ENCODE results near the gene DTX3.
A peak's percentile ranks its signal among the peaks of the same experiment; 100 is the strongest.

Gene DTX3

DNA sequence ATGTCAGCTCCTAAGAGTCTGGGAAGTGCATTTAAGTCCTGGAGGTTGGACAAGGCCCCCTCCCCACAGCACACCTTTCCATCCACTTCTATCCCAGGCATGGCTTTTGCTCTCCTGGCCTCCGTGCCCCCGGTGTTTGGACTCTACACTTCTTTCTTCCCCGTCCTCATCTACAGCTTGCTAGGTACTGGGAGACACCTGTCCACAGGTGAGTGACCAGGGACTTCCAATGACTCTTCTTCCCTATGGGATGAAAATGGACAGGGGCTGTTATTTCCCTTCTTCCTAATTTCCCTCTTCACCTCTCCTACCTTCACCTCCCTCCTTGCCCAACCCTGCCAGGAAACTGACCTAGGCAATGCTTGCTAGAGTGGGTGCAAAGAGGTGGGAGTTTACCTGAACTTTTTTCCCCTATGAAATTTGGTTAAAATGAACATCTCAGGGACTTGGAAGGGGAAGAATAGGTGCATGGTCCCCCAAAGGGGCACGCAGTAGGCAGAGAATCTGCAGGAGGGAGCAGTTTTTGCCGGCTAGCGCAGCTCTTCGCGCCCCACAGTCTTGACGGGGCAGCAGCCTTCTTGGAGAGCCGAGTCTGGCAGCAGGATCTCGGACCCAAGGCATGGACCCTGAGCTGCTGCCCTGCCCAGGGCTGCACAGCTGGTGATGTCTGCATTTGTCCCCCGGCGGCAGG is 15.8 kb downstream of the DTX3 start:
- no peak for DNase-seq (ENCODE audit: low spot score)

DNA sequence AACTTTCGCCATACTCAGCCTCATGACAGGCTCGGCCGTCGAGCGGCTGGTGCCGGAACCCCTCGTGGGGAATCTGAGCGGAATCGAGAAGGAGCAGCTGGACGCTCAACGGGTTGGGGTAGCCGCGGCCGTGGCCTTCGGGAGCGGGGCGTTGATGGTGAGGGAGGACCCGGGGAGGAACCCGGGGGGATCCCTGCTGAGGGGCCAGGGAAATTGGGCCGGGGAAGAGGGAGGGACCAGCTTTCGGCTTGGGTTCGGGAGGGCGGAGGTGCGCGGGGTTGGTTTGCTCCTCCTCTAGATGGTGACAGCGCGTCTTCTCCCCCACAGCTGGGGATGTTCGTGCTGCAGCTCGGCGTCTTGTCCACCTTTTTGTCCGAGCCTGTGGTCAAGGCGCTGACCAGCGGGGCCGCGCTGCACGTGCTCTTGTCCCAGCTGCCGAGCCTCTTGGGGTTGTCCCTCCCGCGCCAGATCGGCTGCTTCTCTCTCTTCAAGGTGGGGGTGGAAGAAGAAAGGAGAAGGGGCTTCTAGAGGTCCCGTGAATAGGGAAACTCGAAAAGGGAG is 16.4 kb downstream of the DTX3 start:
- DNase-seq (ENCODE audit: low spot score): no peak

DNA sequence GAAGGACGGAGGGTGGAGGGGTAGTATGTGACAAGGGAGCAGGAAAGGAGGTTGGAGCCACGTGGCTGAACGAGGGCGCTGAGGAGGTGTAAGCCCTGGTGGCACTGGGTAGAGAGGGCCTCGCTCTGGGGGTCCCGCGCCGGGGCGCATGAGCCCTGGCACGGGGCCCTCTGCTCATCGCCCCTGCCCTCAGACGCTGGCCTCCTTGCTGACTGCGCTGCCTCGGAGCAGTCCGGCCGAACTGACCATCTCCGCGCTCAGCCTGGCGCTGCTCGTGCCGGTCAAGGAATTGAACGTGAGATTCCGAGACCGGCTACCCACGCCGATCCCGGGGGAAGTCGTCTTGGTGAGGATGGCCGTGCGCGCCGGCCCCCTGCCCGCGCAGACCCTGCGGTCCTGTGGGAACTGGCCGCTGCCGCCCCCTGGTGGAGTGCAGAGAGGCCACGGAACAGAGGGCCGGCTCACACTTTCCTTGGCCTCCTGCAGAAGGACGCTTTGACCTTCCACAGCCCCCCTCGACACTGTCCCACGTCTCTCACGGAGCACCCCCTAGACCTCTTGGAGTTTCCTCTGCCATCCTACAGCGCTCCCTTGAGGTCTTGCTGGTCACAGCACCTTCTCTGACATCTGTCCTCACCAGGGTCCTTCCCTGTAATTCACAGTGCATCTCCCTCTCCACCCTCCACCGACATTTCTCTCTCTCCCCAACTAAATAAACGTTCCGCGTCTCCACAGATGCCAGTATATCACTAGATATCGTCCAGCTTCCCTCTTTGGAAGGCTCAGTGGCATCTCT is 17.1 kb downstream of the DTX3 start:
- DNase-seq (ENCODE audit: low spot score): no peak

DNA sequence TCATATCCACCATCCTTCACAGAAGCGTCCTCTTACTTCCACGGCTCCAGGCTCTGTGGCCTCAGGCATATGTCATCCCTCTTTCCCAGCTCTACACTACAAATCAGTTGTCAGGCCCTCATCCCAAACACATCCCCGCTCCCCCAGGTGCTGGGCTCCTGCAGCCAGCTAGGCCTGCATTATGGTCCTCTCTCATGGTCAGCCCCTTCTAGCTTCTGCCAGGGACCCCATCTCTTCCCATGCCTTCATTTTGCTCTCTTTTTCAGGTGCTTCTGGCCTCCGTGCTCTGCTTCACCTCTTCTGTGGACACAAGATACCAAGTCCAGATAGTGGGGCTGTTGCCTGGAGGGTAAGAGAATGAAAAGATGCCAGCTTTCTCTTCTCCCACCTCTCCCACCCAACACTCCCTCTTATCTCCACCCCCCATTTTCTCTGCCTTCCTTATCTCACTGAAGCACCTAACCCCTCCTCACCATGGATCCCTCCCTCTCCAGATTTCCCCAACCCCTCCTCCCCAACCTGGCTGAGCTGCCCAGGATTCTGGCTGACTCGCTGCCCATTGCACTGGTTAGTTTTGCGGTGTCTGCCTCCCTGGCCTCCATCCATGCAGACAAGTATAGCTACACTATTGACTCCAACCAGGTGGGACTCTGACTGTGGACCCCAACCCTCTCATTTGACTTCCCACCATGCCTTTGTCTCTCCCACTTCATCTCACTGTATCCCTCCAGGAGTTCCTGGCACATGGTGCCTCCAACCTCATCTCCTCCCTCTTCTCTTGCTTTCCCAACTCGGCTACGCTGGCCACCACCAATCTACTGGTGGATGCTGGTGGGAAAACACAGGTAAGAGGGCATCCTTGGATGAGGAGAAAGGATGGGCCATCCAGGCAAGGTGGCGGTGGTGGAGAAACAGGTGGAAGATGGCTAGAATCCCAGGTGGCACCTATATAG is 17.9 kb downstream of the DTX3 start:
- no peak for DNase-seq (ENCODE audit: low spot score)

DNA sequence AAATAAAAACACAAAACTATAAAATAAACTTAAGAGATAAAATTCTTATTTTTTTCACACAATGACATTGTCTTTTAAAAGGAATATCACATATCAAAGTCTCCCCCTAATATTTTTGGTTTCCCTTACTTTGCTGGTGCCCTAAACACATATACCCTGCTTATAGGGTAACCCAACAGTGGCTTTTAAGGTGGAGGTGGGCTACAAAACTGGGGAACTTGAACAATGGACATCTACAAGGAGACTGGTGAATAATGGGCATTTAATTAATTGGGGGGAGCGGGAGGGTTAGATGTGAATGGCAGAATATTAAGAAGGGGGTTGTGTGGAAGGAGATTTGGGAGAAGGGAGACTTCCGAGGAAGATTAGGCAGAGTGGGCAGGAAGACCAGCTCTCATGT is 18.8 kb downstream of the DTX3 start:
- no peak for DNase-seq (ENCODE audit: low spot score)

DNA sequence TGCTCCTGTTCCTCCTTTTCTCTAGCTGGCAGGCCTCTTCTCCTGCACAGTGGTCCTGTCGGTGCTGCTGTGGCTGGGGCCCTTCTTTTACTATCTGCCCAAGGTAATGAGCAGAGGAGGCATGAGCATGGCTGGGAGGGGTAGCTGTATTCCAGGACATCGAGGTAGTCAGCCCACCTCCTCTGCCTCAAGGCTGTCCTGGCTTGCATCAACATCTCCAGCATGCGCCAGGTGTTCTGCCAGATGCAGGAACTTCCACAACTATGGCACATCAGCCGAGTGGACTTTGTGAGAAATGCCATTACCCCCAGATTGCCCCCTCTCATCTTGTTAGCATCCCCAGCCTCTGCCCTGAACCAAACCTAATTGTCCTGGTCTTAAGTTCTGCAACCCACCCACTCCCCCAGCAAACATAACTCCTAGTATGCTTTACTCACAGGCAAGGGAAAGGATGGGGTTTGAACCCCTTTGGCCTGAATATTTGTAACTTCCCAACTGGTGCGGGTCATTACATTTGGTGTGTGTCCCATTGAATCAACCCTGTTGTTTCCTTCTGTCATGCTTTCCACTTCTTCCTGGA is 19.3 kb downstream of the DTX3 start:
- no peak for DNase-seq (ENCODE audit: low spot score)

DNA sequence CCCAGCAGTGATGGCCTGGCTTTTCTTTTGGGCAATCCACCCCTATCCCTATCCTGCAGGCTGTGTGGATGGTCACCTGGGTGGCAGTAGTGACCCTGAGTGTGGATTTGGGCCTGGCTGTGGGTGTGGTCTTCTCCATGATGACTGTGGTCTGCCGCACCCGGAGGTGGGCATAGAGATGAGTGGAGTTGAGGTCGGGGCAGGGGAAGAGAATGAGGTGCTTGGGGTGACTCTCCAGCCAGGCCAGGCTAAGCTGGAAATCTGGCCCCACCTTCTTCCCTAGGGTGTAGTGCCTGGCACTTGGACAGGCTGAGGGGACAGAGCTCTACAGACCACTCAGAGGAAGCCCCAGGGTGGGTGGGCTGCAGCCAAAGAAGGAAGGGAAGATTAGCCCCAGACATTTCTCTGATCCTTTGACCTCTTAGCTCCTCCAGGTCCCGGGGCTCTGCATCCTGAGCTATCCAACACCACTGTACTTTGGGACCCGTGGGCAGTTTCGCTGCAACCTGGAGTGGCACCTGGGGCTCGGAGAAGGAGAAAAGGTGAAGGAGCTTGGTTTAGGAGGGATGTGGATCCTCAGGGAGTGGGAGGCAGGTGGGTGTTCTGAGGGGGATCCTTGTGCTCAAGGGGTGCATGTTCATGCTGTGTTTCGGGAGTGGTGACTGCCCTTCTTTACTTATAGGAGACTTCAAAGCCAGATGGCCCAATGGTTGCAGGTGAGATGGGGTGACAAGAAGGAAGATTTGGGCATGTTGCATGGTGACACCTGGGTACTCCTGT is 20.0 kb downstream of the DTX3 start:
- no peak for DNase-seq (ENCODE audit: low spot score)

DNA sequence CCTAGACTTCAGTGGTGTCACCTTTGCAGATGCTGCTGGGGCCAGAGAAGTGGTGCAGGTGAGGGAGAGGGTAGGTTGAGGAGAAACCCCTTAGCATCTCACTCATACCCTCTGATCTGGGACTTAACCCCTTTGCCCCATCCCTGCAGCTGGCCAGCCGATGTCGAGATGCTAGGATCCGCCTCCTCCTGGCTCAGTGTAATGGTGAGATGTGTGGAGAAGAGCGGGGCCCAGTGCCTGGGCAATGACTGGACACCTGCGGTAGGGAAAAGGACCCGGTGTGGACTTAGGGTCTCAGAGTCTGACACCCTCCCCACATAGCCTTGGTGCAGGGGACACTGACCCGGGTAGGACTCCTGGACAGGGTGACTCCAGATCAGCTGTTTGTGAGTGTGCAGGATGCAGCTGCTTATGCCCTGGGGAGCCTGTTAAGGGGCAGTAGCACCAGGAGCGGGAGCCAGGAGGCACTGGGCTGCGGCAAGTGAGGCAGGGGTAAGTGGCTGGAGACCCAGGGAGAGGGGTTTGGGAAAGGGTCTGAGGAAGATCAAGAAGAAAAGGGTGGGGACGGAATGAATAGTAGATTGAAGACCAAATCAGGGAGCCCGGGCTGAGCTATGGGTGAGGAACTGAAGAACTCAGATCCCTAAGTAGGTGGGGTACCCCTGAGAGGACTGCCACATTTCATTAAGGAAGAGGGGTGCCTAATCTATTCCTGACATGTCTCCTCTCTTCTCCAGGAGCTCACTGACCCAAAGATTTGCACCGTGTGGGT is 20.8 kb downstream of the DTX3 start:
- no peak for DNase-seq (ENCODE audit: low spot score)

DNA sequence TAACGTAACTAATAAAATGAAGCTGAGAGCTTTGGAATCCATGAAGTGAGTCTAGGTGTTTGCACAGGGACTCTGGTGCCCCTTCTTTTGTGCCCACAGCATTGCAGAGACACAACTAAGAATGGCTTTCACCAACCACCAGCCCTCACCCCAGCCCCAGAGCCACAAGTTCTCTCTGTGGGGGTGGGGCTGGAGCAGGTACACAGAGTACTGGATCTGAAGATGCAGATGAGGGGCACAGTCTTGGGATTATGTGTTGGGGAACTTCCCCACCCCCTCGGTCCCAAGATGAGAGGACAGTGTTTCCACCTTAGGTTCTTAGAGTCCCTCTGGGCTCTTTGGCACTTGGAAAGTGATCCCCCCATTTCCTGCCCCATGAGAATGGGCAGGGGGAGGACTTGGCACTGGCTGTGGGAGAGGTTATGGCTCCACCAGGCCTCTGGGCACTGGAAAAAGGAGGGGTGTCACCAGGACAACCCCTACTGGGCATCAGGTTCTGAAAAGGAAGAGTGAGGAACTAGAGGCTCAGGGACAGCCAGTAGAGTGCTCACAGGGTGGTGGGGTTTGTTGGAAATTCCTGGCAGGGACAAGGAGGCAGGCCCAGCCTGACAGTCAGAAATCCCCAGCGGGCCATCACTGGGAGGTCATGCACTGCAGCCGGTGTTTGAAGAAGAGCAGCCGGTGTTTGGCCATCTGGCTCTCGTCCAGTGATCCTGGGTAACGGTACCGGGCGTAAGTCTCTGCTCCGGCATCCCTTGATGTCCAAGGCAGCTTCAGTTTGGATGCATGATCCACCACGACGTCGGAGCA is 21.7 kb downstream of the DTX3 start:
- DNase-seq (ENCODE audit: low spot score): no peak

DNA sequence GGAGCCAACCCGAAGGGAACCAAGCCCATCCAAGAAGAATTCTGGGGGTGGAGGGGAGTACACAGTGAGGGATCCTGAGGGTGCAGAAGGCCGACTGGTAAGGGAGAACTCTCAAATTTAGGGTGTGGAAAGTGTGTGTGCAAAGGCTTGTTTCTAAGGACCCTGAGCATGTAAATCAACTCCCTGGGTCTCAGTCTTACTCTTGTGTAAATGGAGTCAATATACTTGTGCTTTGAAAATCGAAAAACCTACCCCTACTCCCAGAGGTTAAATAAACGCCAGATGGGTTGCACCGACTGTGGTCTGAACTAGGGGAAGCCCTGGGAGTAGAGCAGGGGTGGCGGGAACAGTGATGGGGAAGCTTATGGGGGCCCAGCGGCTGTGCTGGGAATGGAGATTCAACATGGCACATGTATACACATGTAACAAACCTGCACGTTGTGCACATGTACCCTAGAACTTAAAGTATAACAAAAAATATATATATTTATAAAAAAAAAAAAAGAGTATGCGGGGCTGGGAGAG is 22.4 kb downstream of the DTX3 start:
- DNase-seq (ENCODE audit: low spot score): no peak

DNA sequence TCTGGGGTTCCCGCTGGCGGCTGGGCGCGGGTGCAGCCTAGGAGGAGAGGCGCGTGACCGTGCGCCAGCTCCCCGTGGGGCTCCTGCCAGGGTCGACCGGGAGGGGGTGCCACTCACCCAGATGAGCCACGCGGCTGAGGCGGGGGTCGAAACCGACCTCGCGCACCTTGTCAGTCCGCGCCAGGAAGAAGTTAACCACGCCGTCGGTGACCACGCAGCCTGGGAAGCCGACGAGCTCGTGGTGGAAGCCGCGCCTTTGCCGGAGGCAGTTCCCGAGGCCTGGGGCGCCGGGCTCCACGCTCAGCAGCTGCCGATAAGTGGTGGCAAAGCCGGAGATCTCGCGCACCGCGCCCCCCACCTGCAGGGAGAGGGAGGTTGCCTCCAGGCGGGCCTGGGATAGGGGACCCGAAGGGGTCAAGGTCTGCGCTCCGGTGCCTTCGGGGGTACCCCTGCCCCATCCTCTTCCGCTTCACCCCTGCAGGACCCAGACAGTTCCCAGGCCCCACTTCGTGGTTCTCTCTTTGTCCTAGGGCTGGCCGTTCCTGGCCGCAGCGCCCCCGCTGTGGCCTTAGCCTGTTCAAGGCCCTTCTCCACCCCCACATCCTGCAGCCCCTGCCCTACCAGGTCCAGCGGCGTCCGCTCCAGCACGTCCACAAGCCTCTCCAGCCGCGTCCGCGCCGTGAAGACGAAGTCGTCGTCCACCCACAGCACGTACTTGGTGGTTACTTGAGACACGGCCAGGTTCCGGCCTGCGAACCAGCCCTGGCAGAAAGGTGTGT is 23.1 kb downstream of the DTX3 start:
- DNase-seq (ENCODE audit: low spot score): no peak

DNA sequence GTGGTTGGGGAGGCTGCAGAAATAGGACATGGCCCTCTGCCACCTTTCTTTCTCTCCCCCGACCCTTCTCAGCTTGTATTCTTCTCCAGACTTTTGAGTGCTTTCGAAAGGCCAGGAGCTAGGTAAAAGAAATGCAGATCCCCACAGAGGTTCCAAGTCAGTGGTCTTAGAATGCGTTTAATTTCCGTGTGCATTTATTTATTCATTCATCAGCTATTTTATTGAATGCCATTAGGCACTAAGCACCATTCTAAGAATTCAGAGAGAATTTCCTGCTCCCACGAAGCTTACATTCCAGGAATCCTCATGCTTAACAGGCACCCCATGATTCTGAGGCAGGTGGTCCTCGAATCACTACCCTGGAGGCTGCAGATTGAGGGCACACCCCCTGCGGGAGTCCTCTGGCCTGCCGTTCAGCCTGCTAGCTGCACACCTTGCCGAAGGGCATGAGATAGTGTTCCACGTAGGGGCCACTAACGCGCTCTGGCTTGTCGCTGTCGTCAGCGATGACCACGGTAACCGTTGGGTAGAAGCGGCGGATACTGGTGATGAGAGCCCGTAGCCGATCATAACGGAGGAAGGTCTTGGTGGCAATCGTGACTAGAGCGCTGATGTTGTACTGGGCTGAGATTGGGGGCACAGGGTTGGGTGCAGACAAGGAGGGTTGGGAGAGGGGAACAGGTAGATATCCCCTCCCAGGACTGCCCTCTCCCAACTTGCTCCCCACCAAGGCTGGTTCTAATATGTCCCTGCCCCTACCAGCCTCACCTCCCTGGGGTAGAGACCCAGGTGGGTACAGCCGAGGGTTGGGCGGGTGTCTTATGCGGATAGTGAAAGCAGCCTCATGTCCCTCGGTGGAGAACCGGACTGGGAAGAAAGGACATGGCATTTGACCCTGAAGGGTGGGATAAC is 23.9 kb downstream of the DTX3 start:
- DNase-seq (ENCODE audit: low spot score): no peak

DNA sequence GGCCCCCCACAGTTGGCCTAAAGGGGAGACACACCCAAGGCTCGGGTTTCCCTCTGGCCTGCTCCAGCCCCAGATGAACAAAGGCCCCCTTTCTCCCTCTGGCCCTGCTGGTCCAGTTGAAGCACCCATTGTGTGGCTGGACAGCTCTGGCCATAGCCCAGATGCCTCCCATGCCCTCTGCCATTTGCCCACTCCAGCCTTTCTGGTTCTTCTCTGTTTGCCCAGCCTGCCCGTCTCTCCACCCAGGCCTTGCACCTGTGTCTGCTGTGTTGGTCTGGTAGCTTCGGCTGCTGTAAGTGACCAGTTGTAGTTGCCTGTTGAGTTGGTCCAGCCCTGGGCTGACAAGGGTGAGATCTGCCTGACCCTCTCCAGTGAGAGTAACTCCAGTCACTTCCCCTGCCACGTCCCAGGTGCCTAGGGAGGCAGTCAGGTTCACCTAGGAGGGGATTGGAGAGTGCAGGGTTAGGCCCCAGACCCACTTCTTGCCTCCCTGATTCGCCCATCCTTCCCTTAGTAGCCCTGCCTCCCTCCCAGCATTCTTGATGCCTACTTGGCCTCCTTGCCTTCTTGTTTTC is 25.4 kb downstream of the DTX3 start:
- peak; percentile 87 for DNase-seq (ENCODE audit: low spot score)

DNA sequence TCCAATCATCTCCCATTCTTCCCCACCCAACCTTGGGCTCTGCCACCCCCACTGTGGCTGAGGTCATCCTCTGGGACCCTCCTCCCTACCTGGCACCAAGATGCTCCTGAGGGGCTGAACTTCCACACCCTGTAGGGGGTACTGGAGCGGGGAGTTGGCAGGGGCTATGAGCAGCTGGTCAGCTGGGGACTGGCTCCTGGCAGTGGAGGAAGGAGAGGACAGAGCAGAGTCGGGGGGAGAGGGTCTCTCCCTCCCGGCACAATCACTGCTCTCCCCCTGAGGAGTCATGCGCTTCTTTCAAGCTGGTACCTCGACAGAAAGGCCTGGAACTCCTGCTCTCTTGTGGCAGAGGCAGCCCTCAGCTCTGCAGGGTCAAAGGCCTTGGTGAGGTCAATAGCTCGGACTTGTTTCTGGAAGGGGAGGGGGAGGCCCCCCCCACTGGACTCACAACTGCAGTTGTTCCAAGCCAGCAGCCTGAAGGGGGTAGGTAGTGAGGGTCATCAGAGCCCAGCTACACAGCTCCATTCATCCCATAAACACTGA is 26.3 kb downstream of the DTX3 start:
- DNase-seq (ENCODE audit: low spot score): no peak

DNA sequence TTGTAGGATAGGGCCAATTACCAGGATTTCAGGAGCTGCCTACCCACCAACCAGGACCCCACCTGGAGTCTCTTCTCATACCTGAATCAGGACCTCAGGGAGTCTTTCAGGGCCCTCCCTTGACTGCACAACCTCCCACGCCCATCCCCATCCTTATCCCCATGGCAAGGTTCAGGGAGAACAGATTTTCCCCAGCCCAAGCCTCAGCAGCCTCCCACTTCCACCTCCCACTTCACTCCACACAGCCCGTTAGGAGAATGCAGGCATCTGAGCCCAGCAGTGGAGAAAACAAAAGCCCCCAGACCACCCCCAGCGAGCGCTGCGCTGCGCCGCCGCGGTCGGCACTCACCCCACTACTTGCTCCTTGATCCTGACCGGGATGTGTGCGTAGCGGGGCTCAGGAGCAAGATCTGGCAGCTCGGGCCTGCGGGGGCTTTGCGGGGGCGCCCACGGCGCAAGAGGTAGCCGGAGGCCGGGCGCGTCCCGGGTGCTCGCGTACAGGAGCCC is 27.0 kb downstream of the DTX3 start:
- no peak for DNase-seq (ENCODE audit: low spot score)
